Astrocyte (in vitro differentiated cells and primary cell): ENCODE results near the gene TMTC1.

Source experiments
- CTCF ChIP-seq: IDR thresholded peaks from 2 replicates; pipeline ENCODE4 v1.5.1; 2011; ENCODE audit warnings: low read depth, mild to moderate bottlenecking, inconsistent platforms, low read length, moderate library complexity; ENCODE audit not compliant: insufficient read depth
- EZH2 ChIP-seq: IDR thresholded peaks from 2 replicates; pipeline ENCODE4 v1.6.1; 2012; ENCODE audit warnings: mild to moderate bottlenecking, low read length, inconsistent platforms; ENCODE audit not compliant: insufficient read depth

DNA sequence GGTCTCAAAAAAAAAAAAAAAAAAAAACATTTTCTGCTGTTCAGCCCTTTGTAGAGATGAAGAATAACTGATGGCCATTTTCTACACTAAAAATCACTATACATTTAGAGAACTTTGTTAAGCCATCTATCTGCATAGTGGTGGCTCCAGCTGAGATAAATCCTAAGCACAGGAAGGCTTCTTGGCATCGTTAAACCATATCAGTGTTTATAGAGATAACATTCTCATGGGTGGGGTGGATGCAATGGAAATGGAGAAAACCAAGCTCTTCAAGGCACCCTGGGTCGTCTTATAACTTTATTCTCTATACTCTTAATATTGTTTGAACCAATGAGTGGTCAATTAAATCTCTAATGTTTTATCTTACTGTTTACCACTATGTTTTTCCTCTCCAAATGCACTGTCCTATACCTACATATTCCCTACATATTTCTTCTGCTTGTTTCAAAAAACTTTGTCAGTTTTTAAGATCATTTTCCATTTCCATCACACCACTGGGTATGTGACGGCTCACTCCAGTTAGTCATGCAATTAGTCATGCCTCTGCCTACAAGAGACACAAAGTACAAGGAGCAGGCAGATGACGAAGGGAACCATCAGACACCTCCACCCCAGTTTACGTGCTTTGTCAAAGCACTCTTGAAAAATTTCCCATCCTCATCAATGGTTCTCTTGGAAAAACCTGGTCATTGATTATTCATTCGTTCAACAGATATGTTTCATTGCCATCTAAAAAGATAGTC, 166.9 kb downstream of the TMTC1 start:
- TF ChIP-seq CTCF (no peak), EZH2 (no peak)
